ENCODE data around the gene AMMECR1L.
"Not testable (repeated sequence)": the region's sequence is repeated elsewhere in the genome, so short reads cannot be mapped to it uniquely, and the experiment has no call there.

The AMMECR1L gene

GRCh38 chr2:127886593-127886935 lies 808 bp upstream of the AMMECR1L start:
- not testable (repeated sequence) for DNase-seq

DNA sequence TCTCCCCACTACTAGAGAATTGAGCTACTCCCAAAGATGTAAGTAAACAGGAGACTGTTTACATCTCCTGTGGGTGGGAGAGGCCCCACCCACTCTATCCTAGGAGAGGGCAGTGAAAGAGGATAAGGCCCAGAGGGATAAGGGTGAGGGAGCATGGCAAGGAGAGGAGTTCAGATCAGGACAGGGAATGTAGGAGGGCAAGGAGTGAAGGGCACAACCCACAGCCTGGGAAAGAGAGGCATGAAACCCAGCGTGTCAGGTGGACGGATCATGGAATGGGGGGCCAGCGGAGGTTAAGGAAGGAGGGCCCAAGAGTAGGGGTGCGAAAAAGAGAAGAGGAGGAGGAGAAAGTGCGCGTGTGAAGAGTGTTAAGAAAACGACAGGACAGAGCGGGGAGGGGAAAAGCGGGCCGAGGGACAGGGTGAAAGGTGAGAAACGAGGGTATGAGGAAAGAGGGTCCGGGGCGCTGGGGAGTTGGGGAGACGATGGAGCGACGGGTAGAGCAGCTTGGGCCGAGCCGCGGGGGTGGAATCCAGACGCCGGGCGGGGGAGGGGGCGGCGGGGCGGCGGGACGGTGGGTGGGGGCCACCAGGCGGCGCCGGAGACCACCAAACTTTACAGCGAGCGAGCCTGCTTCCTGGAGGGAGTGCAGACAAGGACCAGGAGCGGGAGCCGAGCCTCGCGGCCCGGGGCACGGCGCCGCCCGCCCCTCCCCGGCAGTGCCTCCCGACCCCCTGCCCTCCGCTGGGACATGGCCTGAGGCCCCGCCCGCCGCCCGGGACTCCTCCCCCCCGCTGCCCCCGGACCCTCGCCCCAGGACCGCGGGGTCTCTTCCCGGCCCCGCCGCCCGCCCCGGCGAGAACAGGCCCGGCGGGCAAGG lies 655 bp downstream of the AMMECR1L start:
- peak; percentile 3 for DNase-seq

DNA sequence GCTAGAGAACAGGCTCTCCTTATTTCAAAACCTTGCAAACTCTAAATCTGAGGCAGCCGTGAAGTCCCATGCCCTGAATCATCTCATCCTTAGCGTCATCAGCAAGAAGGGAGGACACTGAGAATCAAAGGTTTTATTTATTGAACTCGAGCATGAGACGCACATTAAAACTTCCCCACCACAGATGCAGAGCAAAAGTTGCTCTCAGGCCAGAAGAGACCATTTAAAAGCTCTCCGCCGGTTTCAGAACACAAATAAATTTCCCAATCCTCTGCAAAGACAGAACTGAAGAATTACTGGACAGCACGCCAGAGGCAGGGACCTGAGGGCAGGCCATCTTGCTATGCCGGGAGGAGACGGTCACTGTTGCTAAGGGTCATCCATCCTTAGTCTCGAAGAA lies 1.3 kb downstream of the AMMECR1L start:
- no peak for DNase-seq

DNA sequence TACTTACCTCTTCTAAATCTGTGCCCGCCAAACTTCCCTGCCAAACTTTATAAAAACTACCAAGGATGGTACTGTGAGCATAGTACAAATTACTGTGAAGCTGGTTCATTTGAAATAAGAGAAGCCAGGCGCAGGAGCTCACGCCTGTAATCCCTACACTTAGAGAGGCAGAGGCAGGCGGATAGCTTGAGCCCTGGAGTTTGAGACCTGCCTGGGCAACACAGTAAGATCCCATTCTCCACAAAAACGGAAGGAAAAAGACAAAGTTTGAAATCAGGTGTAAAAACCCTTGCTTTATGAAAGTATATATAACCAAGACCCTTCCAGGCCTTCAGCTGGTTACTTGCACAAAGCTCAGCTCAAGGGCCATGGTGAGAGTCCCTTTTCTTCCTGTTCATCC lies 5.9 kb downstream of the AMMECR1L start:
- no peak for DNase-seq

DNA sequence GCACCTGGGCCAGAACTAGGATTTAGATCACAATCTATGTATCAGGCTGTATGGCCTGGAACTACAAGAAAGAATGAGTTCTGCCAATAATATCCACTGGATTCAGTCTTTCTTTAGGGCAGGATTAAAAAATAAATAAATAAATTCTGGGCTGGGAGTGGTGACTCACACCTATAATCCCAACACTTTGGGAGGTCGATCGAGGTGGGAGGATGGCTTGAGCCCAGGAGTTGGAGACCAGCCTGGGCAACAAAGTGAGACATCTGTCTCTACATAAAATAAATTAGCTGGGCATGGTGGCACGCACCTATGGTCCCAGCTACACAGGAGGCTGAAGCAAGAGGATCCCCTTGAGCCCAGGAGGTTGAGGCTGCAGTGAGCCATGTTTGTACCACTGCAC lies 8.1 kb downstream of the AMMECR1L start:
- DNase-seq = no peak

DNA sequence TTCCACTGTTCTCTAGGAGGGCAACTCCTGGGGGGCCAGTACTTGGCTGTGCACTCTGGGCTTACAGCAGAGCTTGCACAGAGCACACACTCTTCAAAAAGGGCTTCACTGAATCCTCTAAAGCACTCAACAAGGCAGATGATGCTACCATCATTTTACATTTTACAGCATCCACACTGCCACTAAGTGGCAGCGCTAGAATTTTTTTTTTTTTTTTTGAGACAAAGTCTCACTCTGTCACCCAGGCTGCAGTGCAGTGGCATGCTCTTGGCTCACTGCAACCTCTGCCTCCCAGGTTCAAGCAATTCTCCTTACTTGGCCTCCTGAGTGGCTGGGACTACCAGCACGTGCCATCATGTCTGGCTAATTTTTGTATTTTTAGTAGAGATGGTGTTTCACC lies 8.6 kb downstream of the AMMECR1L start:
- DNase-seq = no peak

- DNase-seq = no peak
These were observed 11.1 kb downstream of the AMMECR1L start for GRCh38 chr2:127874378-127875269.

GRCh38 chr2:127873707-127874303 lies 12.0 kb downstream of the AMMECR1L start:
- DNase-seq = no peak

DNA sequence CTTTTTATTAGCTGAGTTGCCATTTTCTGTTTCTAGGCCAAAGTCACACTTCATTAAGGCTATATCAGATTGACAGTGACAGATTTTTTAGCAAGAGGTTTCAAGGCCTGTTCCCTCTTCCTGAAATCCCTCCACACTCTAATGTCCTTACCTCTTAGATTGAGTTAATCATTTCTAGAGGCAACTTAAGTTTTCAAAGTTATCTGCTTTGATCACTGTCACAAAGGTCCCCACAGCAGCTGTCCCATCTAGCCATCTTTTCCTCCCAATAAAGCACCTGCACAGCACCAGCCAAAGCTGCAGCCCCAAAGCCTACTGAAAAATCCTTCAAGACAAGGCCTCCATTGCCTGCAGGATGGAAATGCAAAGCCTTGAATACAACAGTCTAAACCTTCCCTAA lies 13.4 kb downstream of the AMMECR1L start:
- no peak for DNase-seq

DNA sequence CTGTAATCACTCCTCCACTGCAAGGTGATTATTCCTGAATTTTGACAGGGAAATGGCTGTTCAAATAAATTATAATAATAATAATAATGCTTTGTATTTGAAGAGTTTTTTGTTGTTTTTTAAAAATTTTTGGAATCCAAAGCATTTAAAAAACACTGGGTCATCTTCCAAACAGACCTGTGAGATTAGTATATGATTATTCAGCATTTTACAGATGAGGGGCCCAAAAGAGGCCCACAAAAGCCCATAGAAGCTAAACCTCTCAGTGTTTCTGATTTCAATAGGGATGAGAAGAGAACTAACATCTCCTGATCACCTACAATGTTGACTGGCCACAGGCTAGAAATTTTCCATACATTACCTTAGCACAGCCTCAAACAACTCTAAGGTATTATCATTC lies 19.8 kb downstream of the AMMECR1L start:
- no peak for DNase-seq

DNA sequence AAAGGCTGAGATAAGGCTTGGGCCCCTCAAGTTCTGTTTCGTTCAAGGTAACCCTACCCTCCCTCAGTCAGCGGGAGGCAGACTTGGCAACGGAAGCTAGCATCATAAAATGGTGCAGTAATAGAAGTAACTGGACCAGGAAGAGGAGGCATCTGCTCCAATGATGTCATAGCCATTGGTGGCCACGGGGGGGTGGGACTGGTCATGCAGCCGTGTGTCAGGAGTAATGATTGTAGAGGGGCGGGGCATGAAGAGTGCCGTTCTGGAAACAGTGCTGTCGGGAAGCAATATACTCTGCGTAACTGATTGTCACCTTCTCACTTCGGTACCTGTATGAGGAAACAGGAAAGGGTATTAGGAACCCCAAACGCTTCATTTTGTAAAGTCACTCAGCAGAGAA lies 20.9 kb downstream of the AMMECR1L start:
- DNase-seq = no peak

GRCh38 chr2:127862228-127862627 lies 23.5 kb downstream of the AMMECR1L start:
- DNase-seq = no peak

DNA sequence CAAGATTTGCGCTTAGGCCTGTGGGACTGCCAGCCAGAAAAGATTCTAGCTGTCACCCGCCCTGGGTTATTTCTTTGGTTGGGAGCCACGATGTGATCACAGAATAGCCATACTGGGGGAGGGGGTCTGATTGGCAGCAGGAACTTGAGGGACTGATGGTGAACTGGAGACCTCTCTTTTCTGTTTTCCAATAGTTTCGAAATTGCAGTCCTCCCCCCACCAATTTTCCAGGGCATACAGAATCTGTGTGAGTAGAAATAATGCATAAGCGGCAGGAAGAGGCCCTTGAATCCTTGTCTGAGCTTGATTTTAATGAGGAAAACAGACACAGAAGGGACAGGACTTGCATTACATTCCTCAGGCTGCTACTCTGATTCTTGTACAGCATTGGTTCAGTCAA lies 25.6 kb downstream of the AMMECR1L start:
- DNase-seq = no peak

DNA sequence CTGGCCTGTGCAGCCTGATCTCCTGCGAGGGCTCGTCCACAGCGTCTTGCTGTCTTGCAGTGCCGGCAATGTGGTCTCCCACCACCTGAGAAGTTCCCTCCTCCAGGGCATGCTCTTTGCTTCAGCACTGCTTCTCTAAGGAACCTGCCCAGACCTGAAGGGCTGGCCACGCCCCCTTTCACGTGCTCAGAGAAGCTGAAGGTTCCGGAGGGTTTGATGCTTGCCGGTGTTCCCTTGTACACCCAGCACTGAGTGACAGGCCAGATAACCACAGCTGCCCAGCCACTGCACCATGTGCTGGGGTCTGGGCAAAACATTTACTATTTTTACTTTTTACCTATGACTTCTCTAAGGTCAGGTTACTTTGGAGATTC lies 26.1 kb downstream of the AMMECR1L start:
- DNase-seq = peak; percentile 55

DNA sequence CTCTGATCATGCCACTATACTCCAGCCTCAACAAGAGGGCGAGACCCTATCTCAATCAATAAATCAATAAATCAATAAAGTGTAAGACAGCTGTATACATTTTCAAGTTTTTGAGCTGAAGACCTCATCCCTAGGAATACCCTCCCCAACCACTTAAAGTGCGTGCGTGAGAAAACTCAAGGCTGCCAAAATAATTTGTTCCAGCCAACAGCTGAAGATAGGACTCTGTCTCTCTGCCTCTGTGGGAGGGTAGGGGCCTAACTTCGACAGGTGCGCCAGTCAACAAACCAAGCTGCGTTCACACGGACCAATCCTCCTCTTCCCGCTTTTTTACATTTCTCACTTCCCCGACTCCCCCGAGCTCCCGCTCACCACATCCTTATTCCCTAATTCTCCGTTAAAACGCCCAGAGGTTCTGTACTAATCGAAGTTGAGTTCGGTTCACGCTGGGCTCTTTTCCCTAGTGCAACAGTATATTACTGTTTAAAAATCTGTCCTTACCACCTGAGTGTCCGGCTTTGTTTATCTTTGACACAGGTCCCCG lies 28.4 kb downstream of the AMMECR1L start:
- peak; percentile 2 for DNase-seq

DNA sequence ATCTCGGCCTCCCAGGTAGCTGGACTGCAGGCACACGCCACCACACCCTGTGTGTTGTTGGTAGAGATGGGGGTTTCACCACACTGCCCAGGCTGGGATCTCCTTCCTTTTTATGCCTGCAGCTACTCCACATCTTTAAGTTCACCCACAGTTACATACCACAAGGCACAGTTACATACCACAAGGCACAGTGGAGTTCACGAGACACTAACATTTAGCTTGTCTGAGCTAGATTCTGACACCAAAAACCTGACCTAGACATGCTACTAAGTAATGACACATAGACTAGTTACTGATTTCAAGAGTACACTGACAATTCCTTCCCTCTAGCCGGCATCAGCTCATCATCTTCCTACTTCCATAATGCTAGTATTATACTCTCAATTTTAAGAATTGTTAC lies 32.1 kb downstream of the AMMECR1L start:
- no peak for DNase-seq

GRCh38 chr2:127852388-127852787 lies 33.4 kb downstream of the AMMECR1L start:
- DNase-seq = no peak

DNA sequence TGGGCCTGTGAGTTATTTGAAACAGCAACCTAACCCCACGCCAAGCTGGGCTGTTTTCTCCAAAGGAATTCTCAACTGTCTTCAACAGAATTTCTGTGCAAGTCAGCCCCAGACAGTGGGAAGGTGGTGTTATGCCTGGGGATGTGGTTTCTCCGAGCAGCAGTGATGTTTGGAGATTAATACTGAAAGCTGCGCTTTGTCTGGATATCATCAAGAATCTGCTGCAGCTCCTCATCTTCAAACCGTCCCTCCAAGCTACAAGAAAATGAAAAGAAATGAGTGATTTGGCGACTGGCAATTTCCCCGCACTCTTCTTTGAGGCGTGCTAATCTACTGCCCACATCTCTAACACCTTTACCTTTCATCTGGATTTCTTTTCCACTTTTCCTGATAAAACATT lies 37.8 kb downstream of the AMMECR1L start:
- no peak for DNase-seq

DNA sequence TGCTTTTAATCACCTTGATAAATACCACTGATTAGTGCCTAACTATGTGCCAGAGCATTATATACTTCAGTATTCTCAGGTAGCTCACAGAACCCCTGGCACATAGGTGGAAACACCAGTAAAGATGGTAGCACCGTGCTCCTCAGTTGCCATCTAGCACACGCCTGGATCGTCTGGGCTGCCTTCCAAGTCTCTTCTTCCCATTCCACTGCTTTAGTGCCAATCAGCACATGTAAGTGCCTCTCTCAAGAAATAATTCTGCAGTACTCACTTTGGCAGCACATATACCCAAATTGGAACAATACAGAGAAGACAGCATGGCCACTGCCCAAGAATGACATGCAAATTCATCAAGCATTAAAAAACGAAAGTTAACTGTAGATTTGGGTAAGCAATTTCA lies 40.8 kb downstream of the AMMECR1L start:
- DNase-seq = no peak

GRCh38 chr2:127843677-127844076 lies 42.1 kb downstream of the AMMECR1L start:
- DNase-seq = no peak

- no peak for DNase-seq
These were observed 44.1 kb downstream of the AMMECR1L start for GRCh38 chr2:127841466-127842178.

- DNase-seq = no peak
These were observed 44.9 kb downstream of the AMMECR1L start for GRCh38 chr2:127840893-127841292.

GRCh38 chr2:127834951-127835350 lies 50.8 kb downstream of the AMMECR1L start:
- no peak for DNase-seq
